ENCODE measurements around the gene FEZ2.

The FEZ2 gene

GRCh38 chr2:36561237-36561944, 36.6 kb downstream of the FEZ2 start:
- DNase-seq (ENCODE audit: low read depth): peak; percentile 83
- H3K4me3 ChIP-seq (ENCODE audit: control insufficient read depth, low read depth, low read length): no peak overlapping the region
- no peak for TF ChIP-seq CTCF (IDR thresholded peaks at IDR 0.05; ENCODE audit: control insufficient read depth, insufficient read depth, low read depth, low read length, missing control alignments)

- no peak overlapping the region for H3K4me3 ChIP-seq (ENCODE audit: control insufficient read depth, low read depth, low read length)
- TF ChIP-seq CTCF (IDR thresholded peaks at IDR 0.05; ENCODE audit: control insufficient read depth, insufficient read depth, low read depth, low read length, missing control alignments): no peak
These were observed 37.2 kb downstream of the FEZ2 start for GRCh38 chr2:36560726-36561125.

GRCh38 chr2:36559221-36559942, 38.6 kb downstream of the FEZ2 start:
- no peak for DNase-seq (ENCODE audit: low read depth)
- H3K4me3 ChIP-seq (ENCODE audit: control insufficient read depth, low read depth, low read length): no peak overlapping the region
- no peak for TF ChIP-seq CTCF (IDR thresholded peaks at IDR 0.05; ENCODE audit: control insufficient read depth, insufficient read depth, low read depth, low read length, missing control alignments)

More at GRCh38 chr2:36560726-36561125, 37.2 kb downstream of the FEZ2 start:
- no peak for DNase-seq (ENCODE audit: low read depth)

GRCh38 chr2:36556842-36557241, 41.1 kb downstream of the FEZ2 start:
- peak; percentile 48 for DNase-seq (ENCODE audit: low read depth)
- TF ChIP-seq CTCF (IDR thresholded peaks at IDR 0.05; ENCODE audit: control insufficient read depth, insufficient read depth, low read depth, low read length, missing control alignments): no peak

GRCh38 chr2:36555789-36556188, 42.2 kb downstream of the FEZ2 start:
- no peak for DNase-seq (ENCODE audit: low read depth)
- TF ChIP-seq CTCF (IDR thresholded peaks at IDR 0.05; ENCODE audit: control insufficient read depth, insufficient read depth, low read depth, low read length, missing control alignments): no peak
- H3K4me3 ChIP-seq (ENCODE audit: control insufficient read depth, low read depth, low read length): no peak overlapping the region

More at GRCh38 chr2:36556842-36557241, 41.1 kb downstream of the FEZ2 start:
- no peak overlapping the region for H3K4me3 ChIP-seq (ENCODE audit: control insufficient read depth, low read depth, low read length)

GRCh38 chr2:36554531-36554930, 43.4 kb downstream of the FEZ2 start:
- no peak for TF ChIP-seq CTCF (IDR thresholded peaks at IDR 0.05; ENCODE audit: control insufficient read depth, insufficient read depth, low read depth, low read length, missing control alignments)
- H3K4me3 ChIP-seq (ENCODE audit: control insufficient read depth, low read depth, low read length): no peak overlapping the region
- no peak for DNase-seq (ENCODE audit: low read depth)

Data from AG09309 (cell line).